Cardiac fibroblast (primary cell): ENCODE data around the gene PIMREG.

Experiments used
- DNase-seq, 2 donors: peaks; one replicate each; pipeline versions ENCODE4 v3.0.0 to v3.0.0-alpha.2; 2010; ENCODE audit warnings: low read depth in 2 of 2
- H3K4me3 ChIP-seq, 2 donors: replicated peaks in 1 of 2; 1 replicate in 1 of 2; 2 replicates in 1 of 2; pipeline ENCODE4 v1.5.1; 2011; ENCODE audit warnings: low read depth in 2 of 2, low read length in 2 of 2, mild to moderate bottlenecking in 2 of 2, moderate library complexity in 1 of 2
- CTCF ChIP-seq: IDR thresholded peaks from one replicate; pipeline ENCODE4 v1.5.1; 2011; ENCODE audit warnings: low read depth, mild to moderate bottlenecking, low read length, inconsistent platforms

PIMREG gene

DNA sequence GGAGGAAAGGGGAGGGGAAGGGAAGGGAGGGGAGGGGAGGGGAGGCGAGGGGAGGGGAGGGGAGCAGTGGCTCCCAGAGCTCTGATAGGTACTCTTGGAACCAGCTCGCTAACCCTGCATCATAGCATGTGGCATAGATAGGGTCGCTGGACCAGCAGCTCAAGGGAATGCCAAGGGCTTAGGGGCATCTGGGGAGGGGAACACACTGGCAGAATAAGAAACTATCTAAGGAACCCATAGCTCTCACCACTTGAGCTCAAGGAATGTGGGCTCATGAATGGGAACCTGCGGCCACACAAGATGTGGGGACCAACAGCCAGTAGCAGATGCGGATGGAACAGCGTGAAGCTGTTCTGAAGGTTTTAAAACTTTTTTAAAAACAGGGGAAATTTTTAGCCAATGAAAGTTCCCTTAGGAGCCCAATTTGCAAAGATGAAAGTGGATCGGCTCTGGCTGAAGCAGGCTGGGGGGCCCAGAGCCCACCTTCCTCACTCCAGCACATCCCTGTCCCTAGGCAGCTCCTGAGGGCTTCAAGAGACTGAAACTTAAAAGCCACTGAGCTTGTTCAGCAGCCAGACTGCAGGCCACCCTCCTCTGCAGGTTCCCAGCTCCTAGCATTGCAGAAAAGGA, 46.9 kb downstream of the PIMREG start:
- no peak overlapping the region for H3K4me3 ChIP-seq
- TF ChIP-seq CTCF, result no peak
- no peak for DNase-seq

- no peak for DNase-seq
- no peak overlapping the region for H3K4me3 ChIP-seq
- no peak for TF ChIP-seq CTCF
These were observed 48.8 kb downstream of the PIMREG start for GRCh38 chr17:6492892-6493674.

- DNase-seq, result no peak
- H3K4me3 ChIP-seq, result no peak overlapping the region
- no peak for TF ChIP-seq CTCF
These were observed 50.1 kb downstream of the PIMREG start for GRCh38 chr17:6494239-6494941.

DNA sequence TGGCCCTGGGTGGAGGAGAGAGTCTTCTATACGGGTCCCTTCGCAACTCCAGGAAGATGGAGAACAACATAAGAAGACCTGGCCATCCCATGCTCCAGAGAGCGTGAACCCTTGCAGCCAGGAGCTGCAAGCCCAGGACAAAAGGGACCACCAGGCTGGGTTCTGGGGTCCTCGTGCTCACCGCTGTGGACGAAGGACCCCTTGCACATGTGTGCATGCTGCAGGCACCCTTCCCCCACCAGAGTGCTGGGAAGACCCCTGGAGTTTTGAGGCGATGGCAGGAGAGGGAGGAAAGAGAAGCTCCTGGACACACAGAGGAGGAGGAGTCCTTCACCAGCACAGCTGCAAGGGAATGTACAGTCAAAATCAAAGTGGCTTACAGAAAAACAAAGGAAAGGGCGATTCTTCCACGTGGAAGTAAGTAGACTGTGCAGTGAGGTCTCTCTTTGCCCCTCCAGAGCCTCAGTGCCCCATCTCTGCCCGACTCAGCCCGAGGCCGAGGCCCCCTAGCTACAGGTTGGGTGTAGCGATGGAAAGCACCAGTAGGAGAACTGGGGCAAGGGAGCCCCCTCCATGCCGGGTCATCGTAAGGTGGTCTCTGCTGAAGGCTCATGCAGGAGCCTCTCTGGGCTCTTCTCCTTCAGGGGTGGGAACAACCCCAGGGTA, 51.3 kb downstream of the PIMREG start:
- TF ChIP-seq CTCF, result peak; percentile 8
- no peak for DNase-seq
- no peak overlapping the region for H3K4me3 ChIP-seq

- peak in 1 of 2 donors; percentile 23 for DNase-seq
- TF ChIP-seq CTCF, result no peak
- H3K4me3 ChIP-seq, result no peak overlapping the region
These were observed 51.8 kb downstream of the PIMREG start for GRCh38 chr17:6496116-6496481.

DNA sequence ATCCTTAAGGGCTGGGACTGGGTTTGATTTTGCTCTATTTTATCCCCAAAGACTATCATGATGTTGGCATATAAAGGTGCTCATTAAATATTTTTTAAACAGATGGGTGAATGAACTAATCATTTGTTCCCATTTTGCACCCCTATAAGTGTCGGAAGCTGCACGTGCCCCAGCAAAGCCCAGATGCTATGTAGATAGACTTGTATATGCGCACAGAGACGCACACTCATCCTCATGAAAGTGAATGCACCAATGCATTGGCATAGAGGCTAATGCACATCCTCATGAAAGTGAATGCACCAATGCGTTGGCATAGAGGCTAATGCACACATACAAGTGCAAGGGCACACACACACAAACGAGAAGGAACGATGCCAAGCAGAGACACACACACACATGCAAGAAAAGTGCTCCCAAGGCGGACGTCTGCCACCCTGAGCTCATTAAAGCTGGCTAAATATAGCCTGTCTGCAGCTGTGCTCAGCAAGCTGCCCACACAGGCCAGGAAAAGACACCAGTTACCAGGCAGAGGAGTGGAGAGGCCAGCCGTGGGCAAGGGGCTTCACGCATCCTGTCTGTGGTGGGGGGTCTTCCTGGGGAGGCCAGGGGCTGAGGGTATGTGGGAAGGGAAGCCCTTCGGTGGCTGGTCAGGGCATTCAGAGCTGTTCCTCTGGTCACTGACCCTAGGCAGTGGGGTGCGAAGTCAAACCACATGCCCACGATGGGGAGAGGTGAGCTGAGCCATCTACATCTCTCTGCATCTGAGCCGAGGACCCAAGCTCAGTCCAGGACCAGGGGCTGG, 52.6 kb downstream of the PIMREG start:
- no peak for DNase-seq
- H3K4me3 ChIP-seq, result no peak overlapping the region
- TF ChIP-seq CTCF, result no peak
